ENCODE measurements around the gene QRICH1.

QRICH1 gene

GRCh38 chr3:49007068-49007770 is 86.7 kb downstream of the QRICH1 start, which contains the start of gene WDR6:
WDR6 (plus strand) TSS chr3:49007391; CDS start chr3:49007432, 41 bp downstream.
- POLR2A ChIA-PET, result interaction anchor here (0.6 to 6.5 kb wide), 15 partner anchors 9 to 1712 kb away, joined by 3 to 50 read pairs (median 4); partner anchors contain the start of genes DAG1, DALRD3, IMPDH2 and NDUFAF3
- DNase-seq (ENCODE audit: extremely low spot score), result peak; percentile 98
- CTCF ChIA-PET, result interaction anchor here (0.6 to 11.8 kb wide), 17 partner anchors 8 to 571 kb away, joined by 3 to 131 read pairs (median 4); partner anchors contain the start of genes ARIH2, DALRD3, IMPDH2 and KLHDC8B
- peak; percentile 50 for TF ChIP-seq CTCF (IDR thresholded peaks at IDR 0.05; ENCODE audit: control extremely low read depth, extremely low read depth, low read depth, missing control alignments)

- ChIA-PET POLR2A (interaction anchor here (0.6 to 6.5 kb wide), 14 partner anchors 9 to 464 kb away, joined by 3 to 50 read pairs (median 4); partner anchors contain the start of genes DAG1, DALRD3, IMPDH2 and NDUFAF3), CTCF (interaction anchor here (0.6 to 11.8 kb wide), 15 partner anchors 9 to 570 kb away, joined by 3 to 131 read pairs (median 5); partner anchors contain the start of genes DALRD3, IMPDH2, KLHDC8B and NDUFAF3)
- TF ChIP-seq CTCF (IDR thresholded peaks at IDR 0.05; ENCODE audit: control extremely low read depth, extremely low read depth, low read depth, missing control alignments), result no peak
- no peak for DNase-seq (ENCODE audit: extremely low spot score)
These were observed 87.3 kb downstream of the QRICH1 start for GRCh38 chr3:49006408-49007067.

GRCh38 chr3:49005998-49006397 is 87.9 kb downstream of the QRICH1 start:
- no peak for DNase-seq (ENCODE audit: extremely low spot score)
- TF ChIP-seq CTCF (IDR thresholded peaks at IDR 0.05; ENCODE audit: control extremely low read depth, extremely low read depth, low read depth, missing control alignments), result no peak
- ChIA-PET CTCF (interaction anchor here (1.2 to 11.8 kb wide), 8 partner anchors 8 to 286 kb away, joined by 3 to 131 read pairs (median 10); partner anchors contain the start of genes DALRD3, NDUFAF3 and P4HTM), POLR2A (interaction anchor here (0.5 to 6.5 kb wide), 5 partner anchors 11 to 128 kb away, joined by 4 to 50 read pairs (median 20); partner anchors contain the start of genes DALRD3, IMPDH2 and NDUFAF3)

- no peak for DNase-seq (ENCODE audit: extremely low spot score)
- CTCF ChIA-PET, result interaction anchor here (1.9 to 11.8 kb wide), 4 partner anchors 8 to 27 kb away, joined by 6 to 131 read pairs (median 34); partner anchors contain the start of genes DALRD3, NDUFAF3 and P4HTM
- no peak for TF ChIP-seq CTCF (IDR thresholded peaks at IDR 0.05; ENCODE audit: control extremely low read depth, extremely low read depth, low read depth, missing control alignments)
These were observed 88.6 kb downstream of the QRICH1 start for GRCh38 chr3:49005303-49005680.

GRCh38 chr3:49004352-49005302 is 89.2 kb downstream of the QRICH1 start:
- CTCF ChIA-PET, result interaction anchor here (1.9 to 11.8 kb wide), 4 partner anchors 9 to 27 kb away, joined by 6 to 131 read pairs (median 34); partner anchors contain the start of genes DALRD3, NDUFAF3 and P4HTM
- no peak for DNase-seq (ENCODE audit: extremely low spot score)
- POLR2A ChIA-PET, result interaction anchor here (6.5 kb wide), 1 partner anchor 16 kb away, joined by 50 read pairs; the partner anchor contains the start of gene NDUFAF3
- no peak for TF ChIP-seq CTCF (IDR thresholded peaks at IDR 0.05; ENCODE audit: control extremely low read depth, extremely low read depth, low read depth, missing control alignments)

More at GRCh38 chr3:49005303-49005680, 88.6 kb downstream of the QRICH1 start:
- POLR2A ChIA-PET, result interaction anchor here (6.5 kb wide), 1 partner anchor 16 kb away, joined by 50 read pairs; the partner anchor contains the start of gene NDUFAF3

Data from GM10248 (cell line).